NCI-H2227 (cell line): ENCODE data around the gene EAF1.
"Not testable (repeated sequence)": the region's sequence is repeated elsewhere in the genome, so short reads cannot be mapped to it uniquely, and the experiment has no call there.

Source experiments
- DNase-seq: peaks from one replicate; lab custom pipeline; 2025; ENCODE audit not compliant: unreplicated experiment; lab: John Stamatoyannopoulos, UW

The EAF1 gene

GRCh38 chr3:15427182-15427880 is at the start of gene EAF1, which contains the start of gene METTL6:
EAF1 (plus strand) TSS chr3:15427598; CDS start chr3:15427780, 182 bp downstream.
METTL6 (minus strand) TSS chr3:15427544; CDS start chr3:15426511, 1,033 bp downstream.
- DNase-seq, result peak; percentile 81

- peak; percentile 92 for DNase-seq
Observed at GRCh38 chr3:15377961-15378791, 49.2 kb upstream of the EAF1 start.

- DNase-seq, result no peak
Observed at GRCh38 chr3:15380980-15381890, 46.2 kb upstream of the EAF1 start.

GRCh38 chr3:15382405-15382923 is 44.9 kb upstream of the EAF1 start:
- no peak for DNase-seq

- DNase-seq, result no peak
Observed at GRCh38 chr3:15384510-15385237, 42.7 kb upstream of the EAF1 start.

GRCh38 chr3:15385238-15385695 is 42.1 kb upstream of the EAF1 start:
- DNase-seq, result not testable (repeated sequence)

- DNase-seq, result no peak
Observed at GRCh38 chr3:15385901-15386653, 41.3 kb upstream of the EAF1 start.

- DNase-seq, result not testable (repeated sequence)
Observed at GRCh38 chr3:15386654-15386955, 40.8 kb upstream of the EAF1 start.

GRCh38 chr3:15387171-15387581 is 40.2 kb upstream of the EAF1 start:
- DNase-seq, result no peak

GRCh38 chr3:15387735-15388134 is 39.7 kb upstream of the EAF1 start:
- no peak for DNase-seq

GRCh38 chr3:15388335-15388734 is 39.1 kb upstream of the EAF1 start:
- not testable (repeated sequence) for DNase-seq

- DNase-seq, result no peak
Observed at GRCh38 chr3:15390460-15390859, 36.9 kb upstream of the EAF1 start.

- DNase-seq, result no peak
Observed at GRCh38 chr3:15391007-15391406, 36.4 kb upstream of the EAF1 start.

GRCh38 chr3:15393252-15393651 is 34.1 kb upstream of the EAF1 start:
- DNase-seq, result not testable (repeated sequence)

- DNase-seq, result not testable (repeated sequence)
Observed at GRCh38 chr3:15398731-15399133, 28.7 kb upstream of the EAF1 start.

- DNase-seq, result no peak
Observed at GRCh38 chr3:15399970-15400369, 27.4 kb upstream of the EAF1 start.

GRCh38 chr3:15401936-15402335 is 25.5 kb upstream of the EAF1 start:
- no peak for DNase-seq

GRCh38 chr3:15403495-15403894 is 23.9 kb upstream of the EAF1 start:
- no peak for DNase-seq

GRCh38 chr3:15403965-15404364 is 23.4 kb upstream of the EAF1 start:
- DNase-seq, result no peak

- DNase-seq, result no peak
Observed at GRCh38 chr3:15404767-15405166, 22.6 kb upstream of the EAF1 start.
